NCI-H748 treated with DMSO at 0.1 percent for 48 hours (cell line): ENCODE results near the gene TOP2B.
A peak's percentile ranks its signal among the peaks of the same experiment; 100 is the strongest.

Source experiments
- DNase-seq: peaks from one replicate; lab custom pipeline; 2025; lab: John Stamatoyannopoulos, UW

Gene TOP2B

DNA sequence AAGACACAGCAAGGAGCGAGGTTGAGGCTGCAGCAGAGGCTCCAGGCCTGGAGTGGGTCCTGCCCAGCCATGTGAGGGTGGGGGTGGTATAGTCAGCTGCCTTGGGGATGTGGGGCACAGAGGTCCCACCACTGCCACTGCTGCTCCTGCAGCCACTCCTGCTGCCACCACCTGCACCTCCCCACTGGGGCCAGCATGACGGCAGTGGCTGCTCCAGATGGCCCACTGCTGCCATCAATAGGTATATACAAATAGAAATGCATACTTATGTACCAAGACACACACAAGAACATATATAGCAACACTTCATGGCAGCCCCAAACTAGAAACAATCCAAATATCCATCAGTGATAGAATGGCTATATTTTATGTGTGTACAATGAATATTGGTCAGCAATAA lies 10.0 kb upstream of the TOP2B start:
- no peak for DNase-seq

DNA sequence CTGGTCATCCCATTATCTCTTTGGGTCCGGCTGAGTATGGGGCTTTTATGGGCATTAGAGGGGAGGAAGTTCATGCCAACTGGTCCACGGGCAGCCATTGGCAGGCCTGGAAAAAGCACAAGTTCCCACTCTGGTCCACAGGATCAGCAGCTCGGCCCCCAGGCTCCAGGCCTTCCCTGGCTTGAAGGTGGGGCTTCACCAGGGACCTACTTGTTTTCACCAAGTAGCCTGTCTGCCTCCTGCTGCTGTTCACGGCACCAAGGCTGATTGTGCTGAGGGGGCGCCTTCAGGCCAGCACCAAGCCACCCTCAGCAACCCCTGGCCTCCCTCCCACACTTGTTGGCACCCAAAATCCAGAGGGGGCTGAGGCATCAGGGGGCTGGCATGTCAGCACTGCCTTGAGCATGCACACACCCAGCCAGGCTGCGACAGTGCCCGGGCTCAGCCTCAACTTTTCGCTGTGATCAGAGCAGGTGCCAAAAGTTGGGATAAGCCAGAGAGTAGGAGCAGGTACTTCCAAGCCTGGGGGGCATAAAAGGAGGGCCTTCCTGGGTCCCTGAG lies 9.1 kb upstream of the TOP2B start:
- no peak for DNase-seq

DNA sequence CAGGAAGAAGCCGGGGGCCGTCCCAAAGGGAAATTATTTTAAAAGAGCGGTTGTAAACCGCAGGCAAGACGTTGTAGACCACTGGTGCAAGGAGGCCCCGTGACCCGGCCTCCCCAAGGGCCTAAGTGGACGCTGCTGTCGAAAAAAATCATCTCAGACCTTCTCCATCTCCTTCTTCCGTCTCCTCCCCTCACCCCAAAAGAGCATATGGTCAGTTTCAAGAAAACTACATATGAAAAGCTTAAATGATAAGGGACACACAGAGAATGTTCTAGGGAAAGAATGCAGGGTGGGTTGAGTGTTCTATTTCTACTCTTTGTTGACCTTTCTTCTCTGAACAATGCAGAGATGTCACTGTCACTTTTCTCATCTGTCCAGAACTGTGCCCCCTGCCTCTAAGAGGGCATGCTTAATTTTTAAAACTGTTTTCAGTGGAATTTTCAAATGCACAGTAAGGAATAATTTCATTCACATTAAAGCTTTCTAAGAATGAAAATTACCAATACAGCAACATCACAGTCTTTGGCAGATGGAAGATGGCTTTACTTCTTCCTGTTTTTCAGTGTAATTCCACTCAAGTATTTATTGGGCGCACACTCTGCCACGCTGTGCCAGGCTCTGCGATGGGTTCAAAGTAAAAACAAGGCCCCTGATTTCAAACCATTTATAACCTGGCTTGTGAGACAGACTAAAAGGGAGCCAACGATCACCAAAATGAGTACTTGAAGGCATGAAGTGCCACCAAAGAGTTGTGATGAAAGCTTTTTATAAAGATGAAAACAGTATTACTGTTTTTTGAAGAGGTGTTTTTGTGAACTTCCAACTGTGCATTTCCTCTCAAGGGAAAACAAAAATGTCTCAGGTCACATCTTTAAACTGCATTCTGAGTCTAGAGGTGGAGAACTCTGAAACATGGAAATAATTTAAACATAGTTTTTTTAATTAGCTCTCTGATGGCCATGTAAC lies 891 bp upstream of the TOP2B start:
- no peak for DNase-seq

DNA sequence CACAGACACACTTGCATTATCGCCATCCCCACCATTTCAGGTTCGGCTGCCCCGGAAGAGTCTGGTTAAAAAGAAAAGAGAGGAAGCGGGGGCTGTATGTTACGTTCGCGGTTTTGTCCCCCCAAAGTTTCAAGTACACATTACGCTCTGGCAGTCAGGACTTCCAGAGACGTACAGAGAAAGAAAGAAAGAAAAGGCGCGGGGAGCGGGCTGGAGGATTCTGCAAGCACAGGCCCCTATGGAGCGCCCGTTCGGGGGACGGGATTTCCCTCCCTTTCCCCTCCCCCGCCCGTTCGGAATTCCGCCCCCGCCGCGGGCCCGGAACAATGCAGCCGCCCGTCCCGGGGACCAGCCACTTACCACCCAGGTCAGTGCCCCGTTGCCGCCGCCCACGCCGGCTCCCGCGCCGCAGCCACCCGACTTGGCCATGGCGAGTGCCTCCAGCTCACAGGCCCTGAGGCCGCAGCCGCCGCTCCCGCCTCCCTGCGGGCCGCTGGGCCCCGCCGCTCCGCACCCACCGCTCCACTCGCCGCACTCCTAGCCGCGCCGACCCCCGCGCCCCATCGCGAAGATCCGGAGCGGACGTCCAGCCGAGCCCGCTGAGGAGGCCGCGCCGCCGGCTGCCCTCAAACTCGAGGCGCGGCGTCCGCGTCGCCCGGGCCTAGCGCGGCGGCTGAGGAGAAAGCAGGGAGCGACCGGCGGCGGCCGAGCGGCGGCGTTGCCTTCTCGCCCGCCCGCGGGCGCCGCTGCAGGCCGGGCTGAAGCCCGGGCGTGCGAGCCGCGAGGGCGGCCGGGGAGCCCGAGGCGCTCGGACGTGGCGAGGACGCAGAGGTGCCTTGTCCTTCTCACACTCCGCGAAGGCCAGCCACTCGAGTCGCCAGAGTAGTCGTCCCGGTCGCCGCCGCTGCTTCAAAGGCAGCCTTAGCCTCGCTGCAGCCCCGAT lies 567 bp downstream of the TOP2B start:
- DNase-seq: no peak

DNA sequence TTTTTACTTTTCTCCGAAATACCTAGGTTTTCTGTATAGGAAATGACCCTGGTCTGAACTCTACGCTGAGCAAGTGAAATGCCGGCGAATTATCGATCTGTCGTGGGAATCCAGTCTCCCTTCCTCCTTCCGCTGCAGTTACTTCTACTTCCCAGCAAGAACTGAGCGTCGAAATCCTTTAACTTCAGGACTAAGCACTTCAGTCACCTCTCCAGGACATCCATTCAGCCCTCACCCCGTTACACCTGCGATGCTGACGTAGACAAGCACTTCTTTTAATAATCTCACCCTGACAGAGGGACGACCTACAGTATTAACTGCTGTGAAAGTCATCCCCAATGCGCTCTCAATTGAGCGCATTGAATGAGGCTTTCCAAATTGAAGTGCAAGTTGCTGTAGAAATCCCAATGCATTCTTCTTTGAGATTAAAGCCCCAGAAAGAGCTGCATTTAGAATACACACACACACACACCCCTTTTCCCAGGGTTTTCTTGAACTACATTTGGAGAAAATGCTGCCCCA lies 1.3 kb downstream of the TOP2B start:
- DNase-seq: peak; percentile 14

DNA sequence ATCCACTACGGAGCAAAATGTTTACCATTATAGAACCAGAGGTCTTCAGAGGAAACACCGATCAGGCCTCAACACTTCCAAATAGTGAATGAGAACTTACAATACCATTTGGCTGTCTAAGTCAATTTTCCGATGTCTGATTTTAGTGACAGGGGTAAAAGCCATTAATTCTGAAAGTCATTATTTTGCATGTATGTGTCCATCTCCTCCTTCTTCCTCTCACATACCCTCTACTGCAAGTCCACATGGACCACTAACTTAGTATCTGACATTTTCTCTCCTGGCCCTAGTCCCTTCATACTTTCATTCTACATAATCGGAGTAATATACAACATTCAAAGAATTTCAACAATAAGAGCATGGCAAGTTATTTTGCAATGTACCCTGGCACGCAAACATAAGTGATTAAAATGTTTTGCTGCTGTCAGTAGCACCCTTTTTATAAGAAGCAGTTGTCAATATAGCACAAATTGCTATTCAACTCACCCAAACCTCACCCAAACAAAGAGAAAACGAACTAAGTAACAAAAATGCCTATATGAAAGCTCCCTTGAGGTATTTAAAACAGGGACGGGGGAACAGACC lies 1.9 kb downstream of the TOP2B start:
- DNase-seq: no peak

DNA sequence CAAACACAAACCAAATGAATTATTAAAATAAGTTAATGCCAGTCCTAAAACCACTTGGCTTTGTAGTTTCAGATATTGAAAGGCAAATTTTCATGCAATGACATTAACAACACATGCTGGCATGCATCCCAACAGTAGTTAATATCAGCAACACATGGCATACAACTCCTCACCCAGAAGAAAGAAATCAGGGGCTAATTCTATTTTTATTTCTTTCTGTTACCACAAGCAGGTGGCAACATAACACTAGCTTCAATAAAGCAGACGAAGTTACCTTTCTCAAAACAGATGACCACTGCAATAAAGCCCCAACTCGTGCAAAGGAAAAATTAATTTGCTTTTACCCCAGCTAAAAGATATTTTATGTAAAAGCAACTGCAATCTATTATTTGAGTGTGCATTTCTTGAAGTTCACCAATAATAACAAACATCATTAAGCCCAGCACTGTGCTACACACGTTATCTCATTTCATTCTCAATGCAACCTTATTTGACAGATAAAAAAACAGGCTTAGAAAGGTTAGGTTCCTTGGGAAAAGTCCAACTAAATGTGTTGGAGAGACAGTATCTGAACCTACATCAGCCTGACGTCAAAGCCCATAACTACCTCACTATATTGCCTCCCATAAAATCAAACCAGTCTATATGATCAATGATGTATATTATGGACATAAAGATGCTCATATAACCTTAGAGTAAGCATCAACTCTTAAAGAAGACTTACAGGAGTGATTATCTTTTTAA lies 2.8 kb downstream of the TOP2B start:
- DNase-seq: no peak

DNA sequence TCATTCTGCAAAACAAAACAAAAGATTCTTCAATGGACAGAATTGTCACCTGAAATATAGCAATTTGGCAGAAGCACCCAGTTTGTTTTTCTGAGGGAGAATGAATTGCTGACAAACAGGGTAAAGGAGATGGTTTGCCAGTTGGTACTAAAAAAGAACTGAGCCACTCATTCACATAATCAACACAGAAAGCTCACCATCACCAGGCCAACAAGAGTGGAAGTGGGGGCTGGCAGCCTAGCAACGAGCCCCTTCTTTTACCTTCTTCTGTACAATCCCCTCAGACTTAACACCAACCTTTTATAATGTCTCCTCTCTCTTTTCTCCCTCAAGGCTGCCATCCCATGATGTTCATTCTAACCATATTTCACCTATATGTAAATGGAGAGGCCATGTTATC lies 5.9 kb downstream of the TOP2B start:
- no peak for DNase-seq

DNA sequence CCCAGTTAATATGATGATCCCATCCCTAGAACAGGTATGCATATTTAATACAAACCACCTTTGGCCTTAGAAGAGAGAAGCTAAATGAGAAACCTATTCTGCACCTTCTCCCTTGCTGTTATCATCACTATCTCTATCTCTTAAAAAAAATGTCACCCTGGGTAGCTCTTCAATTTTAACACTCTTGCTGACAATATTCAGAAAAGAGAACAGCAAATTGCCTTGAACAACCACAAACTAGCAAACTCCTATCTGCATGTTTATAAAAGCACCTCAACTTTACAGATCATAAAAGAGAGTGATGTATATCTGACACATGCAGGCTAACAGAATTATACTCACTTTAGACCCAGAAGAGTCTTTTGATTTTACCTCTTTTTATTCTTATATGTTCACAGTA lies 7.4 kb downstream of the TOP2B start:
- DNase-seq: no peak

DNA sequence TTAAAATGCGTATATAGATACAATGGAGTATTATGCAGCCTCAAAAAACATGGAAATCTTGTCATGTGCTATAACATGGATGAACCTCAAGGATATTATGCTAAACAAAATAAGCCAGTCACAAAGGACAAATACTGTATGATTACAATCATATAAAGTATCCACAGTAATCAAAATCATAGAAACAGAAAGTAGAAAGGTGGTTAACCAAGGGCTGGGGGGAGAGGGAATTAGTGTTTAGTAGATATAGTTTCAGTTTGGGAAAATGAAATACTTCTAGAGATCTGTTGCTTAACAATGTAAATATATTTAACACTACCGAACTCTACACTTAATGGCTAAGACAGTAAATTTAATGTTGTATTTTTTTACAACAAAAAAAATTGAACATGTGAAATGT lies 9.0 kb downstream of the TOP2B start:
- no peak for DNase-seq

DNA sequence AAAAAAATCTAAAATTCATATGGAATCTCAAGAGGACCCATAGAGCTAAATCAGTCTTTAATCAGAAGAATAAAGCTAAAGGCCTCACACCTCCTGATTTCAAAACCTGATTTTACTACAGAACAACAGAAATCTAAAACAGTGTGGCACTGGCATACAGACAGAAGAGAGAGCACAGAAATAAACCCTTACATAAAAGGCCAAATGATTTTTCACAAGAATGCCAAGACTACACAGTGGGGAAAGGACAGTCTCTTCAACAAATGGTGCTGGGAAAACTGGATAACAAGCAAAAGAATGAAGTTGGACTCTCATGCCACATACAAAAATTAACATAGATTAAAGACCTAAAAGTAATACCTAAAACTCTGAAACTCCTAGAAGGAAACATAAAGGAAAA lies 10.1 kb downstream of the TOP2B start:
- no peak for DNase-seq

DNA sequence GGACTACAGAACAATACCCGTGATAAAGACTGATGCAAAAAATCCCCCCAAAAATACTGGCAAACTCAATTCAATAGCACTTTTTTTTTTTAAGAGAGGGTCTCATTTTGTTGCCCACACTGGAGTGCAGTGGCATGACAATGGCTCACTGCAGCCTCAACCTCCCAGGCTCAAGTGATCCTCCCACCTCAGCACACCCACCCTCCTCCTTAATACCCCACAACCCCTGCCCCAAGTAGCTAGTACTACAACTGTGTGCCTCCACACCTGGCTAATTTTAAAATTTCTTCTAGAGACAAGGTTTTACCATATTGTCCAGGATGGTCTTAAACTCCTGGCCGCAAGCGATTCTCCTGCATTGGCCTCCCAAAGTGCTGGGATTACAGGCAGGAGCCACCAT lies 11.4 kb downstream of the TOP2B start:
- no peak for DNase-seq

DNA sequence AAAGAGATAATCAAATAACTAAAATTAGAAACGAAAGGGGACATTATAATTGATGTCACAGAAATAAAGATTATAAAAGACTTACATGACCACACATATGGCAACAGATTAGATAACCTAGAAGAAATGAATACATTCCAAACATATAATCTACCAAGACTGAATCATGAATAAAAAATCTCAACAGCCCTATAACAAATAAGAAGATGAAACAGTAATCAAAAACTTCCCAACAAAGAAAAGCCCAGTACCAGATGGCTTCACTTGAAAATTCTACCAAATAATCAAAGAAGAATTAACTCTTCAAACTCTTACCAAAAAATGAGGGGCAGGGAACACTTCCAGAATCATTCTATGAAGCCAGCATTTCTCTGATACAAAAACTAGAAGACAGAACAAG lies 11.8 kb downstream of the TOP2B start:
- DNase-seq: no peak

DNA sequence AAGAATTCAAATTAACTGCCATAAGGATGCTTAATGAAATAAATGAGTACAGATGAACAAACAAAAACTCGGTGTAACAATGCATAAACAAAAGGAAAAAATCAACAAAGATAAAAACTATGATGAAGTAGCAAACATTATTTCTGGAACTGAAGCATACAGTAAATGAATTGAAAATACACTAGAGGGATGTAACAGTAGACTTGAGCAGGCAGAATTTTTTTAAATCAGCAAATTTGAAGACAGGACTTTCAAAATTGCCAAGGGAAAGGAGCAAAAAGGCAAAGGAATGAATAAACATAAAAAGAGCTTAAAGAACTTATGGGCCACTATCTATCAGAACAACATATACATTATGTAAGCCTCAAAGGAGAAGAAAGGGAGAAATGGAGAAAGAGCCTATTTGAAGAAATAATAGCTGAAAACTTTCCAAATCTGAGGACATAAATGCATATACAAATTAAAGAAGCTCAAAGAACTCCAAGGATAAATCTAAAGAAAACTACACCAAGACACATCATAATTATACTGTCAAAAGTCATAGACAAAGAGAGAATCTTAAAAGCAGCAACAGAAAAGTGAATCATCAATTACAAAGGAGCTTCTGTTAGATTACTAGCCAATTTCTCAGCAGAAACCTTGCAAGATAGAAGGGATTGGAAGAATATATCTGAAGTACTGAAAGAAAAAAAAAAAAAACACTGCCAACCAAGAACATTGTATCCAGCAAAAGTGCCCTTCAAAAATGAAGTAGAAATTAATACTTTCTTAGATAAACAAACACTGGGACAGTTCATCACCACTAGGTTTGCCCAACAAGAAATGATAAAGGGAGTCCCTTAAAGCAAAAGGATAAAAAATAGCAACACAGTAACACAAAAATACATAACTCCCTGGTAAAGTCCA lies 15.5 kb downstream of the TOP2B start:
- no peak for DNase-seq

DNA sequence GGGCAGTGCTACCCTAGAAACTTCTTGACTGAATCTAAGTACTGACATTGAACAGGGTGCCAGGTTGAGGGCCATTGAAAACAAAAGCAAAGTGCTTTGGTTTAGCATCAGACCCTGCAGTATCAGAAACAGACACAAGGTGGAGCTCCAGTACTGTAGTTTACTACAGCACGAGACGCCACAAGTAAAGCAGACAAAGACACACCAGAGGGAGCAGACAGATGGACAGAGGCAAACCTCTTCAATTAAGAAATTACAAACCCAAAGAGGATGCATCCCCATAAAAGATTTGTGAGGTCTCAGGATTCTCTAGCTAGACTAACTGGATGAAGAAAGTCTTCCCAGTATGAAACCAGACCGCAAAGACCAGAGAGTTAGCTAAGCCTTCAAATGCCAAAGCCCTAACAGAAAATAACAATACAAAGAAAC lies 16.6 kb downstream of the TOP2B start:
- DNase-seq: peak; percentile 47

DNA sequence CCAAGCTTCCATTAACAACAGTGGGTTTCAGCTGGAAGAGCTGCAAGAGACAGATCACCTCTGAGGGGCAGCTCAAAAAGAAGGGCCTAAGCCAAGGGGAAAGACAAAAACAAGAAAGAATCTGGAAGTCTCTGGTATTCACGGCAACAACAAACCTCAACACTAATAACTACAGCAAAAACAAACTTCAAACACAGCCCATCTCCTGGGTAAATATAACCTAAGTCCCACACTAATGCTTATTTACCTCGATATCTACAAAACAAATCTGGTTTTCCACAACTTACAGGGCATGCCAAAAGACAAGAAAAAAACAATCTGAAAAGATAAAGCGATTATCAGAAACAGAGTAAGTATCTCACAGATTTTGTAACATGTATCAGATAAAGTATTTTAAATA lies 29.7 kb downstream of the TOP2B start:
- no peak for DNase-seq

DNA sequence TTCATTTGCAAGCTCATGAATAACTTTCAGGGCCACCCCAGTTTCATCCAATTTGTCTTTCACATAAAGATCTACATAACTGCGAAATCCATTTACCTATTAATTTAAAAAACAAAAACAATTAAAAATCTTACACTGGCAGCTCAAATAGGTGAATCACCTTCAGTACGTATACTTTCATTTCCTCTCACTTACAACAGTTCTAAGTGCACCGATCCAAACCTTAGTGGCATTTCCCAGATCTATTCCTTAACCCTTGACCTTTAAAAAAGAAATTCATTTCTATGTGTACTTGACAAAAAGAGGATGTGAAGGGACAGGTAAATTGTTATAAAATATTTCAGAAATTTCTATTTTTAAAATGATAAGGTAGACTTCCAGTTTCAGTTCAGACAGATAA lies 30.8 kb downstream of the TOP2B start:
- no peak for DNase-seq

DNA sequence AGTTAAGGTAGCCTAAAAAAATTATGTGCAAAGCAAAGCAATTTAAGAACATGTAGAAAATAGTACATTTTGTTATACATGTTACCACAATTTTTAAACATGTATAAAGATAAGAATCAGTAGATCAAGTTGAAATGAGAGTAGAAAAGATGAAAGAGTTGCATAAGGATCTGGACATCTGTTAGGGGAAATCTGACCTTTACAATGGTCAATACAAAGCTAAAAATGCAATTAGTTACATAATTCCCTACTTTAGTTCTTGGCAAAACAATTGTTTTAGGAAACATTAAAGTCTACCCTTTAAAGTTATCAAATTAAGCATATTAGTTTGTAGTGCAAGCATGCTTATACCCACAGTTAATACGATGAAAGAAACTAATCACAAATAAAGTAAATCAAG lies 32.7 kb downstream of the TOP2B start:
- DNase-seq: no peak

DNA sequence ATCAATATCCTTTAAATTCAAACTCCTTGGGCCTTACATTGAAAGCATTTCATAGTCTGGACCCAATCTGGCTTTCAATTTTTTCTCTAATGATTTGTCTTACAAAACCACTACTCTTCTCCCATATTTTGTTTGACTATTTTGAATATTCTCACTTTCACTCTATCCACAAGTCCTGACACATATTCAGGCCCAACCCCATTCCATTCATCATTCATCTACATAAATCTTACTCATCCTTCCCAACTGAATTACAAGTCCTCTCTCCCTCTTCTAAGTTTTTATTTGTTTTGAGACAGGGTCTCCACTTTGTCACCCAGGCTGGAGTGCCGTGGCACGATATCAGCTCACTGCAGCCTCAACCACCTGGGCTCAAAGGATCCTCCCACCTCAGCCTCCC lies 43.6 kb downstream of the TOP2B start:
- no peak for DNase-seq

DNA sequence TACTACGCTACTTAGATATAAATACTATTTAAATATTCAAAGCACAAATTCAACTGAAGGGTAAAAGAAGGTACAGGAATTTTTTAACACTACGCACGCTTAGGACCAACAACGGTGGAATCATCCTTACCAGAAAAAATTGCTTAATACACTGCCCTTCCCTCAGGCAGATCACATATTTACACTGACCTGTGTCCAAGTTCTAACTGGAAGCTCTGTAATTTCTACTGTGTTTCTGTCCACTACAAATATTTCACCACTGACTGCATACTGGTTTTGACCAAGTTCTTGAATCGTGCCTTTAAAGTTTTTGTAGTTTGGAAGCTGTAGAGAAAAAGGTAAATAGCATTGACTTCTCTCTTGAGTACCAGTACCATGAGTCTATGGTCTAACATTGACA lies 44.2 kb downstream of the TOP2B start:
- no peak for DNase-seq
